GM12891 (cell line): ENCODE data around the gene SIRT5.

Experiments used
- POLR2A ChIP-seq: IDR thresholded peaks from 2 replicates; pipeline ENCODE4 v1.6.1; 2011; ENCODE audit warnings: low read depth, low read length, control low read depth
- TAF1 ChIP-seq: IDR thresholded peaks from 2 replicates; pipeline ENCODE4 v1.6.1; 2011; ENCODE audit warnings: low read depth, low read length, control low read depth

GRCh38 chr6:13527671-13528056 lies 46.7 kb upstream of the SIRT5 start:
- TF ChIP-seq TAF1: no peak
- TF ChIP-seq POLR2A: no peak
